ENCODE measurements around the gene SHISA3.

The SHISA3 gene

DNA sequence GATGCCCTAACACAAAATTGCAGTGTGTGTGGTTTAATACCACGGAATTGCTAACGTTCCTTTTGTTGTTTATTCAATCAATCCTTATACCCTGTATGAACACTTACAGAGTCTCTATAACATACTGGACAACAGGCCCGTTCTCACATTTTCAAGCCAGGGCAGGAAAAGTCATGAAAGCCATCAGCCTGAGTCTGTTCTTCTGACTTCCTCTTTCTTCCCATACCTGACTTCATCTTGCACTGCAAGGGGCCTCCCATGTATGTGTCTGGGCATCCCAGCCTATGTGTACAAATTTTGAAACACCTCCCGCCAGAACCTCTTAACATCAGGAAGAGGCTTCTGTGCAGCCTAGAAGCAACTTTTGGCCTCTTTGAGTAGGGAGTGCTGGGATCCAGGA, 4.9 kb upstream of the SHISA3 start:
- DNase-seq = no peak

DNA sequence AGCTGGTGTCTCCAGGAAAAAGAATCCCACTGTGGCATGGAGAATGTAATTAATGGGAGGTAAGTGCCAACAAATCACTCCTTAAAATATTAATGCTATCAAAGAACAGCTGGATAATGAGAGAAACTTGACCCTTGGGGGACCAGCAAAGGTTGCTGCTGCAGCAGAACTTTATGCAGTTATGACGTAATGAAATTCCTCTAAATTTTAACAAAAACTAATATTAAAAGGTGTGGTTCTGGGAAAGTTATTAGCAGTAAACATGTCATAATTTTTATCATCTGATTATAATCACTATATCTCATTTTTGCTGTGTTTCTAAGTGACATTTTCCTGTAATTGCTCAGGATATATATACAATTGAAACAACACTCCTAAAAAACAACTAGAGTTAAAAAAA, 1.7 kb upstream of the SHISA3 start:
- DNase-seq = no peak

DNA sequence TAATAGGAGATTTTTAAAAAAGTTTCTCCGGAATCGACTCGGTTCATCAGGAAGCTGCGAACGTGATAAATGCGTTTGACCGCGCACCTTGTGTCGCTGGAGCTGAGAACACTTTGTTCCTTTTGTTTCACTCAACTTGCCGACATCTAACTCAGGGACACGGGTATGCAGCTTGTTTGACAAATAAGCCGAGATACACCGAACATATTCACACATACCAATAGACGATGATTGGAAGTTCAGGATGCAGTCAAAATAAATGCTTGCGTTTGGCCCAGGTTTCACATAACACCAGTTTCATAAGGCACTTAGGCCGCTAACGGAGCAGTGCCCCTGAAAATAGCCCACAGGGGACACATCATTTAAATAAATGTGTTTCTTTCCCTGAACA, 932 bp upstream of the SHISA3 start:
- DNase-seq = no peak

DNA sequence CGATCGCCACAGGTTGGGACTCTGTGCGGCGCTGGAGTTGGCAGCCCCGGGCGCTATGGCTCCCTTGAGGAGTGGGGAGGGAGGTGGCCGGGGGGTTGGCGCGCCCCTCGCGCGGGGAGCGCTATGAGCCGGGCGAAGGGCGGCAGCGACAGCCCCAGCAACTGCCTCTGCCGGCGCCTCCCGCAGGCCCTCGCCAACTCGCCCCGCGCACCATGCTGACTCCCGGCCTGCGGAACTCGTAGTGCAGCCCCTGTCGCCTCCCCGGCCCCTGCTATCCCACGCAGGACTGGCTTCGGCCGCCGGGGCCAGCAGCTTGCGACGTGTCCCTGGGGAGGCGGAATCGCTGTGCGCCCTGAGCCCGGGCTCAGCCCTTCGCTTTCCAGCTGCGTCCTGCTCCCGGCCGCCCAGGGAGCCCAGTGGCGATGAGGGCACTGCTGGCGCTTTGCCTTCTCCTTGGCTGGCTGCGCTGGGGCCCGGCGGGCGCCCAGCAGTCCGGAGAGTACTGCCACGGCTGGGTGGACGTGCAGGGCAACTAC, 415 bp downstream of the SHISA3 start:
- peak; percentile 52 for DNase-seq

DNA sequence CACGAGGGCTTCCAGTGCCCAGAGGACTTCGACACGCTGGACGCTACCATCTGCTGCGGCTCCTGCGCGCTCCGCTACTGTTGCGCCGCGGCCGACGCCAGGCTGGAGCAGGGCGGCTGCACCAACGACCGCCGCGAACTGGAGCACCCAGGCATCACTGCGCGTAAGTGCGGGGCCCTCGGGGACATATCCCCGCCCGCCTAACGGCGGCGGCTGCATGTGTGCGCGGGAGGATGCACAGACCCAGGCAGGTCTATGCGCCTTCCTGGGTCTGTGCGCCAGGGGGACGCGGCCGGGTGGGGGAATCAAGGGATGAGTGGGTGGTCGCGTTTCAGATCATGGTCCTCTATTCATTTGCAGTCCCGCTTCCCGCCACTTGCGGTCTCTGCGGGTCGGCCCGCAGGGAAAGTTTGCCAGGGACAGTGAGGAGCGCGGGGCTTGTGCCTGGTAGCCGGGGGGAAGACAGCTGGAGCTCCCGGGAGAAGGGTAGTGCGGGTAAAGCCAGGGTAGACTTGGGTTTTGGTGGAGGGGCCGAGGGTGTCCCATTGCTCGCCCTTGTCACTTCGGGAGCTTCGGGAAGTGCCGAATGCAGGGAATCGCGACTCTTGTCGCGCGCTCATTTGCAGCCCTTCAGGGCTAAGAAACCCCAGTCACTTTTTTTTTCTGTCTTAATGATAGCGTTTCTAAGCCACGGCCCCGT, 1.0 kb downstream of the SHISA3 start:
- peak; percentile 50 for DNase-seq

DNA sequence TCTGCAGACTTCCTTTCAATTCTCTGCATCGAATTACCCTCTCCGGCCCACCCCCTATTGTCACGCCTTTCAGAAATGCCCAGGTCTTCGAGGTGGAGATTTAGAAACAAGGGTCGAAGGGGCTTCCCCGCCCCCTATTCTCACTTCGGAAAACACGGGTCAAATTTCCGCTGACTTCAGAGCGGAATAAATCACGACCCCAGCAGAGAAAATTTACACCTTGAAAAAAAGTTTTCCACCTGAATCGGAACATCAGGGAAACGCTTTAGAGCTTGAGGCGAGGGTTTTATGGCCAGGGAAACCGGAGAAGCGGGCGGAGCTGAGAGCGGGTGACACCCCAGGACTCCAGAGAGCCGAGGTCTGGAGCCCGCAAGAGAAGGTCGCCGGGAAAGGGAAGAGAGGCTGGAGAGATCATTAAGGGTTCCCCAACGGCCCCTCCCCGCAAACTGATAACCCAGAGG, 1.6 kb downstream of the SHISA3 start:
- DNase-seq = no peak

DNA sequence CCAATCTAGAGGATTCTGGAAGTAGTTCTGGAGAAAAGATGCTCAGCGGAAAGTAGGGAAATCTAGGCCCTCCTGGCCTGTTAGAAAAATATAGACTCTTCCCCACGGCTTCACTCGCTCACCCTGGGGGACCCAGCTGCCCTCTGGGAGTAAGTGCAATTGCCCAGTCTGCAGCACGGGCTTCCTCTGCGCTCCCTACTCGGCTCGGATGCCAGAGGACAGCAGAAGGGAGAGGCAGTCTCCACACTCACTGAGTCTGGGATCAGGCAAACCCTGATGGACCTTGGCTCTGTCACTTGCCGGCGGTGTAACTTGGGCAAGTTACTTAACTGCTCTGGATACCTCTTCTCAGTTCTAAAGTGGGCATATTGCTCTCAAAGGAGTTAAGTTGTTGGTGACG, 2.1 kb downstream of the SHISA3 start:
- DNase-seq = no peak

DNA sequence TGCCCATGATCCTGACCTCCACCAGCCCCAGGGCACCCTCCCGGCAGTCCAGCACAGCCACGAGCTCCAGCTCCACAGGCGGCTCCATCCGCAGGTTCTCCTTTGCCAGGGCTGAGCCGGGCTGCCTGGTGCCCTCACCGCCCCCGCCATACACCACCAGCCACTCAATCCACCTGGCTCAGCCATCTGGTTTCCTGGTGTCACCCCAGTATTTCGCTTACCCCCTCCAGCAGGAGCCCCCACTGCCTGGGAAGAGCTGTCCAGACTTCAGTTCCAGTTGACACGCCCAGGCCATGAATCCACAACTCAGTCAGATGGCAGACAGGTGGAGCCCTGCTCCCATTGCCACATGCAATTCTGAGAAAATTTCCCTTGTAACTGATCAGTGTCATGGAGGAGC, 3.9 kb downstream of the SHISA3 start:
- peak; percentile 11 for DNase-seq

DNA sequence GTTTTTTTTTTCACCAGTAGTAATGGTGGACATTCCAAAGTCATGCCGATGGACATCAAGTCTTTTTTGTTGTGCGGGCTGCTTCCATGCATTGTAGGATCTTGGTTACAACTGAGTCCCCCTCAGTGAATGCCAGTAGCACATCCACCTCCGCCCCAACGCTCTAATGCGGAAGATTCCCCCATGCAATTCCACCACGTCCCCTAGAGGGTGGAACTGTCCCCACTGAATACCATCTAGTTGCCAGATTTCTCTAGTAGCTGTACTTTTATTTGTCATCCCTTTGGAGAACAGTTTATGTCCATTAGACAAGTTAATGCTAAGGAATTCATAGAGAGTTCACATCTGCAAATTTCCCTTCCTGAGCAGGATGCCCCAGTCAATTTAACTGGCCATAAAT, 6.7 kb downstream of the SHISA3 start:
- no peak for DNase-seq

DNA sequence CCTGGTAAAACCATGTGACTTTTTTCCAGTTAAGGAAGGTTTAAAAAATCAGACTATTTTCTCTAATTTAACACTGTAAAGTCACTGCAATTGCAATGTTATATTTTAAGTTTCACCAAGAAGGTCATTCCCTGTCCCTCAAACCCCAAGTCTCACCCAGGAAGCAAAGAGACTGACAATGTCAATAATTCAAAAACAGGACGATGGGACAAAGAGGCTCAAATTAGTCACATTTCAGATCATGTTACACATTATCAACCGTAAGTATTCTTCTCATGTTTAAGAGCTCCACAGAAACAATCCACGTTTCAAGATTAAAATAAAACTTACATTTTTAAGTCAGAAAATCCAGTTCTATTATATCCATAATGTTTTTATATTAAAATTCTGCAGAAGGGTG, 13.2 kb downstream of the SHISA3 start:
- DNase-seq = no peak

DNA sequence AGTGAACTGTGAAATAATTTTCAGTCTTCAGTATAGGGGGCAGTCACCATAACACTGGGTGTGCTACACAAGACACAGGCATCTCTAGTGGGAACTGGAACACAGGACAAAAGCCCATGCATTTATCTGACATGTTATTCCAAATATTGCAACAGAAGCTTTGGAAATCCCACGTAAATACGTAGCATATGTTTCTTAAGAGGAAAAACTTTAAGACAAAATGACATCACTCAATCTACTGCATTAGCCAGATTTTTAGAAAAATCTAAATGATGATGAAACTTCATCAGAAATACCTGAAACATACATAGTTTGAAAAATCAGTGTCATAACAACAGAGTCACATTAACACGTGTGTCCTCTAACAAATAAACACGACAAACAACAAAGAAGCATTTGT, 14.5 kb downstream of the SHISA3 start:
- no peak for DNase-seq

DNA sequence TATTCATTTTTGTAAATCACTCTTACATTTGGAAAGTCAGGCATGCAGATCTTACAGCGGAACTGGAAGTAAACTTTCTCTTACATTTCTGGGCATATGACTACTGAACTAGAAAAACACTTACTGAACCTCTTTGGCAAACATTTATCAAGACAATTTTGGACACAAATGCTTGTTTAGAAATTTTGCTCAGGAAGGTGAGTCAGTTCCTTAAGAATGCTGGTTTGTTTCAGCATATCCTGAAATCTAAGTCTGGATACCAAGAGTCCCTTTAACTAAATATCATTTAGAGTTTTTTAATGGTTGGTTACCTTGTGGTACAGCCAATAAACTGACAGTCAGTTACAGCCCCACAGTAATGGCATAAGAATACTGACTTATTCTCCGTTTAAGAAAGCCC, 15.0 kb downstream of the SHISA3 start:
- no peak for DNase-seq

DNA sequence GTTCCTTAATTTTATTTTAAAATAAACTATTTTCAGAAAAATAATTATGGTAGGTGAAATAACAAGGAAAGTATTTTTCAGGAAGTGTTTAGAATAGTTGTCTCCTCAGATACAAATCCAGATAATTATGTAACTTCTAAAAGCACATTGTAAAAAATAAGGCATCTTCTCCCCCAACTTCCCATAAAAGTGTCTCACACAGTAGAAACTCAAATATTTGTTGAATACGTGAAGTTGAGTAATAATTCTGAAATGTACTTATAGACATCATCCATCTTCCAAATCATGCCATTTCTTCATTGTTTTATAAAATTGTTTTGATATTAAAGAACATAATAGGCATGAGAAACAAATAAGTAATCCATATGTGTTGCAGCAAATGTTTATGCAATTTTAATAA, 18.0 kb downstream of the SHISA3 start:
- no peak for DNase-seq

DNA sequence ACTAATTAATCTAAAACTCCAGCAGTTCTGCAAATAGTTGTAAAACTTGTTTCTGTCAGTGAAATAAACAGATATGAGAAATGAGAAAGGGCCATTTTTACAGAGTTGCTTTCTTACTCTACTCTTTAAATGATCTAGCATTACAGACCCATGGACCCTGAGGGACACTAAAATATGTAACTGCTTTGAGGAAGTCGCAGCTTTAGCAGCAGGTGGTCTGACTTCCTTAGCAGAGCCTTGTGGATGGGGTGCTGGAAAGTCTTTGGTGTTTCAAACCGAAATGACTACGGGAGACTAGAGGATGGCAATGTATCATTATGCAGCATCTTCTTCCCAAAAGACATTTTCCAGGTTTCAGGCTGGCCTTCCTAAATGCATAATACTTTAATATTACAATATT, 18.7 kb downstream of the SHISA3 start:
- no peak for DNase-seq

DNA sequence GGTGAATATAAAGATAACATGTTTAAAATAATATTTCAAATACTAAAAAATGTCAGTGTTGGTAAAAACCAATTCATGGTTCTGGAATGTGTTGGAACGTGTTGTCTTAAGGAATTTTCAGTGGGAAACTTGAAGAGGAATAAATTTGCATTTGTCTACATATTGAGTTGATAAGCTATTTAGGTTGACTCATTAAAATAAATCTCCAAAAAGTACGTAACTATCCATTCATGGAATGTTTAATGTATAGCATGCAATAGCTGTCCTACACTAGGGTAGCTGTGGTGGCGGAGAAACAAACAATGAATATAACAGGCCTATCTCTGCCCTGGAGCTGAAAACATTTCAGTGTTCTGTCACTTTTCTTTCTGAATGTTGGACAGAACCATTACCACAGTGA, 20.3 kb downstream of the SHISA3 start:
- DNase-seq = no peak

DNA sequence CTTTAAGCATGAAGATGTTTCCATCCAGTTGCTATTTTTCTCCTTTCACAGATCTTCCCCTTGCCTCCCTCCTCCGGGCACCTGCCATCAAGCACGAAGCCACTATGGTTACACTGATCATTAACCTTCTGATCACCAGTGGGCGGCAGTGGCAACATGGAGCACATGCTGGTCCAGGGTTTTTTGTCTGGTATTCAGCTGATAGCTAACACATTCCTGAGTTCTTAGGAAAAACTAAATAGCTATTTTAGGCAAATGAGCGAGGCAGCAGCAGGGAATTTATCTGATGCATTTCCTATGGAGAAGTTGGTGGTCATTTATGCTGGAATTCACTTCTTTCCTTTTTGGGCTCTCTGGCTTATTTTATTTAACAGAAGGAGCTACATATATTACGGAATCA, 22.9 kb downstream of the SHISA3 start:
- DNase-seq = no peak

DNA sequence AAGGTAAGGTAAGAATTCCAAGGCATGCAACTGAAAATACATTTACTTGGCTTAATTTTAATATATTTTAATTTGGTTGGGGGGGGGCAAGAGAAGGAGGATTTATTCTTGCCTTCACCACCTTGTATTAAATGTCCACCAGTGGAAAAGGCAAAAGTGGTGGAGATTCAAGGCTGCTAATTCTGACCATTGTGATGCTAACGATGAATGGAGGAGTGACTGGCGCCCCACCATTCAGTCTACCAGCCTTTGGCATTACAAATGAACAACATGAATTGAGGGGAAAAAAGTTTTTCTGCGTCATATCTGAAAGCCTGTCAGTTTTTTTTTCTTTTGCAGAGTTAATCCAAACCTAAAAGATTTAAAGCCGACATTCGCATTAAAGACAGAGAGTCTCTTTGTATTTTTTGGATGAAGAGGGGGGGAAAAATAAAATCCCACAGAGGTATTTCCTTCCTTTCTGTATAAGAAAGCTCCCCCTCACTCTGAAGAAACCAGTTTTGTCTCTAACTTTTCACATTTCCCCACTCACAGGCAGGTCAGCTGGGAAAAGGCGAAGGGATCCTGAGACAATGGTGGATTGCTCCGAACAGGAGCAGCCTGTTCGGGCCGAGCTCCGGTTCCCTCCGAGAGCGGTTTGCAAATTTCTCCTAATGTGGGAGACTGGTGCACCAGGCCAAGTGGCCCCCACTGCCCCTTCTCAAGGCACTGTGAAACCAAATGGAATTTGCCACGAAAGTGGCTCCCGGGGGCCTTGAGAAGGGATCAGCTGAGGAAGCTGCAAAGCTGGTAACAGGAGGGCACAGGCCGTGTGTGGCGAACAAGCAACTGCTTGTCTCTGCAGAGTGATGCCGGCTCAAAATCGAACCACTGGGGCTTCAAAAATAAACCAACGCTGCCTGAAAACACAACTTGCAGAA, 28.1 kb downstream of the SHISA3 start:
- DNase-seq = no peak

DNA sequence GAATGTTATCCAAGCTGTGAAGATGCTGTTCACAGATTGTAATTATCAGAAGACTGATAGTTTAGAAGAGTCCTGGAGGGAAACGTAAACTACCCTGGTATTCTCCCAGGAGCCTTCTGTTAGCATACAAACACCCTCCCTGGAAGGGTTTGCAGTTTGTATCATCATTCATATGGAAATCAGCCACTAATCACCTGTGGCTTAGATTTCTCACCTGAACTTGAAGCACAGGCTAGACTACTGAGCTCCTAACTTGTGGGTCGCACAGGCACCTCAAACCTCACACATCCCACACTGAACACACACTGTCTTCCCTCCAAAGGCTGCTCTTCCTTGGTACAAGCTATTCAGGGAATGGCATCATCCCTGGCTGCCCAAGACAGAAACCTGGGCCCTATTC, 30.7 kb downstream of the SHISA3 start:
- DNase-seq = no peak

DNA sequence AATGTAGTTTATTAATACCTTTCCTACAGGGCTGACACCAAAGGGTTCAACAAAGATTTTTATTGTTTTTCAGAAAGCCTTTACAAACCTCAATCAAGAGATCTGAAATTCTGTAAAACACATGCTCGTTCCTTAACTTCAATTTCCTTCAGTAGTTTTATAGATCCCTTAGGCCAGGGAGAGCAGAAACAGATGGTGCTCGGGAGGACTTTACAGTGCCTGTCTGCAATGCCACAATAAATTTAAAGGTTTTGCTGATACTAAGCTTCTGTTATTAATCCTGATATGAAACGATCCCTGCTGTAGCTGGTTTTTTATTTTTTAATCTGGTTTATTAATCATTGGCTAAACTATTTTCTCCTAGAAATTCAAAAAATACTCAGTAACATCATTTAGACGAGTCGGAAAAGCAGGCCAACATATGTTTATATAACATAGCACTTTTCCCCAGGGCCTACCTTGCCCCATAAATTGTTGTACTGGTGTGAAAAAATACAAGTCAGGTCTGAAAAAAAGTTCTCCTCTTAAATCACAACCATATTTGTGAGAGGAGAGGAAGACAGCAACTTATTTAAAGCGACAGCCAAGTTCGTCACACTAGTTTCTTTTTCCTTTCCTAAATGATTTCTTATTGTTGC, 39.8 kb downstream of the SHISA3 start:
- no peak for DNase-seq

DNA sequence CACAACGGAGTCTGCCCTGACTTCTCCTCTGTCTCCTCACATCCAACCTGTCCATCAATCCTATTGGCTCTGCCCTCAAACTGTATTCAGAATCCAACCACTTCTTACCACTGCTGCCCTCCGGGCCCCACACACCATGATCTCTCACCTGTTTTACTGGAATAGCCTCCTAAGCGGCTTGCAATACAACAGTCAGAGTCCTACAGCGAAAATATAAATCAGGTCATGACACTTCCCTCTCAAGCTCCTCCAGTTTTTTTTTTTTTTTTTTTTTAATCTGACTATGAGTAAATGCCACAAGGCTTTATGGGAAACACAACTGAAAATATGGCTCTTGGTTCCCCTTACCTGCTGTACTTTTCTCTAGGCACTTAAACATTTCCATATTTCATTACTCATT, 42.8 kb downstream of the SHISA3 start:
- DNase-seq = no peak

DNA sequence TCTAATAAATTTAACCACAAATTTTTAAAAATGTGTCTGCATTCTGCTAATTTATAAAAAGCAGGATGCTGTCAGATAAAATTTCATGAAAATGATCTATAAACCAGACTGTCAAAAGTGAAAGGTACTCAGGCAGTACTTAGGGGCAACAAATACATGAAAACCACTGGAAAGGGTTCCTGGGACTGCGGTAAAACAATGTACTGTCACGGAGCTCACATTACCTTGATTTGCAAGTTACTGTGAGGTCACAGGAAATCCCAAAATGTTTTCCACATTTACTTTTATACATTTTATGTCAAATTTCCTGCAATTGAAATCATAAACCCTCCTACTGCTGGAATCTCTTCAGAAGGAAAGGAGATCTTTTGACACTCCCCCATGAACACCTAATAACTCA, 45.3 kb downstream of the SHISA3 start:
- DNase-seq = no peak

DNA sequence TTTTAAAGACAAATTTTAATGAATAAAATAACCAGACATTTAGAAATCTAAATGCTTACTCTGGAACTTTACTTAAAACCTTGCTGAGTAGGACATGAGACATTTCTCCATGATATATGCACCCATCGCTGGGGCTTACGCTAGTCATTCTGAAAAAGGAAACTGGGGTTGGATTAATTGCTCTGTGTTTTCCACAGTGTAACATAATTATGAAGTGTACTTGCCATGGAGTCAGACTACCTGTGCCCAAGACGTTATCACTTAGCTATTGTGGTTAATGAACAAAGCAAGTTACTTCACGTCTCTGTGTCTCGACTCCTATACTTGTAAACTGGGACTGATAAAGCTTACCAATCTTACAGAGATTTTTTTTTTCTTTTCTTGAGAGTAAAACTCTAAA, 47.8 kb downstream of the SHISA3 start:
- no peak for DNase-seq

DNA sequence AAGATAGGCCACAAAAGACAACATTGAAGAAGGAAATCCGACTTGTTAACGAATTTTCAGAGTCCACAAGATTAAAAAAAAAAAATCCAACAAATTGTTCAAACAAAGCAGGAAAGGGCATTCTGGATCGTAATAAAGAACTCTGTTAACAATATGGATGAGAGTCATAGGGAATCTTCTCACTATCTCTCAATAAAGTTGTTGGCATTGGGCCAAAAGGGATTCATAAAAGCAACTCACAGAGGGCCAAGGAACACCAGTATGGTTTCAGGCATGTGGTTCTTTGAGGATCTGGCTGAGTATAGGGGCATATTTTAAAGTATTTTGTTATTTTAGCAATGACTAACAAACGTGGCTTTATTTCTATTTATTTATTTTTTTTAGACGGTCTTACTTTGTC, 49.5 kb downstream of the SHISA3 start:
- no peak for DNase-seq

Data from COR-L47 (cell line).